H1 (cell line): ENCODE results near the gene SLC43A3. TPM values are rescaled to one million over a fixed set of nuclear protein-coding genes. Genes with fewer than 3 reads are reported as not detected.

Source experiments
- CTCF ChIA-PET: fragments of 300-600 bp; sonication (Branson Sonifier 250); formaldehyde crosslinking; loops from one replicate; lab custom pipeline; 2021; ENCODE audit not compliant: partially characterized antibody; lab: Charles Lee
- POLR2A ChIA-PET: fragments of 300-600 bp; sonication (Branson Sonifier 250); formaldehyde crosslinking; loops from one replicate; lab custom pipeline; 2021; ENCODE audit warnings: inconsistent platforms; ENCODE audit not compliant: partially characterized antibody; lab: Charles Lee
- DNase-seq, 2 experiments: peaks; one replicate each; pipeline versions ENCODE4 v3.0.0 to v3.0.0-alpha.2; 2010 to 2022; ENCODE audit warnings: low spot score in 2 of 2, low read depth in 1 of 2, mixed read lengths in 1 of 2
- FAIRE-seq: peaks from 2 replicates; lab custom pipeline; 2011; peaks lifted over from hg19 to GRCh38; lab: Jason Lieb, UNC
- H2AFZ ChIP-seq: 2 replicates; pipeline ENCODE4 v1.8.1; 2012; ENCODE audit warnings: low read length, inconsistent platforms
- H2AK5ac ChIP-seq: 2 replicates; pipeline ENCODE4 v1.6.1; 2013; ENCODE audit warnings: low read depth, low read length
- H2BK120ac ChIP-seq: replicated peaks from 2 replicates; pipeline ENCODE3; 2013; ENCODE audit warnings: low read depth, low read length, inconsistent platforms
- H2BK12ac ChIP-seq: 2 replicates; pipeline ENCODE4 v1.6.1; 2013; ENCODE audit warnings: low read depth, low read length
- H2BK15ac ChIP-seq: 2 replicates; pipeline ENCODE4 v1.6.1; 2013; ENCODE audit warnings: low read length
- H2BK20ac ChIP-seq: 2 replicates; pipeline ENCODE4 v1.6.1; 2013; ENCODE audit warnings: low read length
- H2BK5ac ChIP-seq: 2 replicates; pipeline ENCODE4 v1.6.1; 2013; ENCODE audit warnings: low read depth, low read length
- H3K14ac ChIP-seq: 2 replicates; pipeline ENCODE4 v1.6.1; 2013; ENCODE audit warnings: inconsistent platforms; ENCODE audit not compliant: insufficient read length
- H3K18ac ChIP-seq: 2 replicates; pipeline ENCODE4 v1.6.1; 2013; ENCODE audit warnings: low read length; ENCODE audit errors: extremely low read depth
- H3K23ac ChIP-seq: 2 replicates; pipeline ENCODE4 v1.6.1; 2013; ENCODE audit warnings: inconsistent platforms; ENCODE audit not compliant: insufficient read length
- H3K23me2 ChIP-seq: 2 replicates; pipeline ENCODE4 v1.6.1; 2013; ENCODE audit warnings: low read depth, low read length
- H3K27ac ChIP-seq: 2 replicates; pipeline ENCODE4 v1.6.1; 2011; ENCODE audit warnings: low read depth, low read length, inconsistent platforms
- H3K27me3 ChIP-seq, 4 experiments: replicated peaks in 1 of 4; 1 replicate in 1 of 4; 2 replicates in 3 of 4; pipeline versions ENCODE4 v1.6.1 to v1.8.1; 2011 to 2013; ENCODE audit warnings: low read length in 3 of 4, mild to moderate bottlenecking in 3 of 4, inconsistent platforms in 2 of 4, mixed read lengths in 2 of 4, moderate library complexity in 1 of 4; ENCODE audit not compliant: control insufficient read depth in 3 of 4, insufficient read depth in 3 of 4; ENCODE audit errors: extremely low read depth in 1 of 4
- H3K36me3 ChIP-seq, 4 experiments: 2 replicates each; pipeline versions ENCODE4 v1.6.1 to v1.8.1; 2011 to 2013; ENCODE audit warnings: mild to moderate bottlenecking in 4 of 4, low read length in 3 of 4, moderate library complexity in 2 of 4, control low read depth in 1 of 4, inconsistent platforms in 1 of 4; ENCODE audit not compliant: insufficient read depth in 4 of 4, control insufficient read depth in 2 of 4
- H3K4ac ChIP-seq: replicated peaks from 2 replicates; pipeline ENCODE3; 2013; ENCODE audit warnings: low read length, low read depth, mixed read lengths, inconsistent platforms; ENCODE audit not compliant: insufficient read length
- H3K4me1 ChIP-seq, 4 experiments: replicated peaks in 1 of 4; 1 replicate in 1 of 4; 2 replicates in 3 of 4; pipeline versions ENCODE4 v1.6.1 to v1.8.1; 2011 to 2013; ENCODE audit warnings: low read length in 3 of 4, inconsistent platforms in 2 of 4, mixed read lengths in 1 of 4; ENCODE audit not compliant: insufficient read depth in 4 of 4, control insufficient read depth in 3 of 4
- H3K4me2 ChIP-seq, 2 experiments: 2 replicates each; pipeline versions ENCODE4 v1.6.1 to v1.8.1; 2011 to 2013; ENCODE audit warnings: low read depth in 2 of 2, low read length in 2 of 2, control low read depth in 1 of 2, inconsistent platforms in 1 of 2, mild to moderate bottlenecking in 1 of 2; ENCODE audit not compliant: insufficient read depth in 1 of 2
- H3K4me3 ChIP-seq, 4 experiments: fragments of 200-600, 300-600 bp in 1 of 4; sonication (generic), shearing (Covaris generic), sonication (Bioruptor Twin) in 1 of 4; 2 replicates each; pipeline versions ENCODE4 v1.5.1 to v1.8.1; 2011 to 2016; ENCODE audit warnings: low read length in 4 of 4, low read depth in 3 of 4, control low read depth in 2 of 4, inconsistent platforms in 2 of 4, mild to moderate bottlenecking in 2 of 4, mixed read lengths in 1 of 4, moderate library complexity in 1 of 4; ENCODE audit not compliant: insufficient read depth in 2 of 4; ENCODE audit errors: extremely low read depth in 1 of 4
- H3K56ac ChIP-seq: replicated peaks from 2 replicates; pipeline ENCODE3; 2013; ENCODE audit warnings: low read depth, mild to moderate bottlenecking, mixed read lengths, low read length, inconsistent platforms; ENCODE audit not compliant: insufficient read length
- H3K79me1 ChIP-seq: 2 replicates; pipeline ENCODE4 v1.6.1; 2013; ENCODE audit warnings: low read depth, low read length, control low read depth
- H3K79me2 ChIP-seq, 2 experiments: 2 replicates each; pipeline versions ENCODE4 v1.6.1 to v1.8.1; 2012 to 2013; ENCODE audit warnings: low read length in 2 of 2, mild to moderate bottlenecking in 2 of 2, inconsistent platforms in 1 of 2; ENCODE audit not compliant: insufficient read depth in 2 of 2, control insufficient read depth in 1 of 2
- H3K9ac ChIP-seq, 4 experiments: replicated peaks in 1 of 4; 1 replicate in 1 of 4; 2 replicates in 3 of 4; pipeline versions ENCODE4 v1.6.1 to v1.8.1; 2011 to 2013; ENCODE audit warnings: low read depth in 3 of 4, low read length in 3 of 4, control low read depth in 2 of 4, mild to moderate bottlenecking in 2 of 4, moderate library complexity in 2 of 4, inconsistent platforms in 1 of 4; ENCODE audit errors: extremely low read depth in 1 of 4
- H3K9me3 ChIP-seq, 2 experiments: 2 replicates each; pipeline versions ENCODE4 v1.6.1 to v1.8.1; 2012 to 2013; ENCODE audit warnings: mild to moderate bottlenecking in 2 of 2, moderate library complexity in 2 of 2, control low read depth in 1 of 2, inconsistent platforms in 1 of 2, low read depth in 1 of 2, low read length in 1 of 2, mixed read lengths in 1 of 2; ENCODE audit not compliant: insufficient read depth in 2 of 2
- H4K20me1 ChIP-seq, 2 experiments: replicated peaks in 1 of 2; 2 replicates each; pipeline versions ENCODE3 to v1.8.1; 2011 to 2013; ENCODE audit warnings: inconsistent platforms in 2 of 2, low read length in 2 of 2, mild to moderate bottlenecking in 1 of 2; ENCODE audit not compliant: insufficient read depth in 2 of 2, control insufficient read depth in 1 of 2
- H4K5ac ChIP-seq: 2 replicates; pipeline ENCODE4 v1.6.1; 2013; ENCODE audit warnings: low read length, low read depth, mixed read lengths, inconsistent platforms; ENCODE audit not compliant: insufficient read length
- H4K8ac ChIP-seq: 2 replicates; pipeline ENCODE4 v1.8.0; 2013; ENCODE audit warnings: mild to moderate bottlenecking, moderate library complexity, low read length, inconsistent platforms; ENCODE audit not compliant: insufficient read depth; ENCODE audit errors: extremely low read depth
- H4K91ac ChIP-seq: replicated peaks from 2 replicates; pipeline ENCODE3; 2013; ENCODE audit warnings: low read length, mixed read lengths, inconsistent platforms; ENCODE audit not compliant: insufficient read length
- CHD1 ChIP-seq: IDR thresholded peaks from 2 replicates; pipeline ENCODE4 v1.6.1; 2012; ENCODE audit warnings: low read depth, low read length, improper control_type of control experiment
- GABPA ChIP-seq: IDR thresholded peaks from 2 replicates; pipeline ENCODE4 v1.6.1; 2011; ENCODE audit warnings: mild to moderate bottlenecking, low read length, moderate library complexity, borderline replicate concordance; ENCODE audit not compliant: insufficient read depth
- KDM1A ChIP-seq: fragments of 200-600, 300-600 bp; sonication (generic); IDR thresholded peaks from 2 replicates; pipeline ENCODE4 v1.7.1; 2016; ENCODE audit warnings: mild to moderate bottlenecking, low read length, borderline replicate concordance
- KDM4A ChIP-seq: IDR thresholded peaks from one replicate; pipeline ENCODE4 v1.7.1; 2012; ENCODE audit warnings: low read depth, mild to moderate bottlenecking, moderate library complexity, low read length, inconsistent platforms; ENCODE audit not compliant: severe bottlenecking
- POLR2AphosphoS5 ChIP-seq: IDR thresholded peaks from 2 replicates; pipeline ENCODE4 v1.6.1; 2011; ENCODE audit warnings: low read depth, low read length
- POU5F1 ChIP-seq: IDR thresholded peaks from 2 replicates; pipeline ENCODE4 v1.6.1; 2011; ENCODE audit warnings: low read depth, mild to moderate bottlenecking, low read length, moderate library complexity
- RNF2 ChIP-seq: fragments of 200-900, 300-1000 bp; sonication (generic); IDR thresholded peaks from 2 replicates; pipeline ENCODE4 v1.7.1; 2016; ENCODE audit warnings: borderline replicate concordance, low read depth, mild to moderate bottlenecking, antibody characterized with exemption, low read length; ENCODE audit not compliant: poor library complexity, severe bottlenecking; ENCODE audit errors: missing control alignments
- SP2 ChIP-seq: IDR thresholded peaks from 2 replicates; pipeline ENCODE4 v1.6.1; 2012; ENCODE audit warnings: mild to moderate bottlenecking, low read length, inconsistent platforms
- SRF ChIP-seq: IDR thresholded peaks from 2 replicates; pipeline ENCODE4 v1.6.1; 2011; ENCODE audit warnings: mild to moderate bottlenecking, low read depth, low read length, moderate library complexity
- TAF1 ChIP-seq: IDR thresholded peaks from 2 replicates; pipeline ENCODE4 v1.6.1; 2011; ENCODE audit warnings: mild to moderate bottlenecking, low read depth, low read length
- TBP ChIP-seq: IDR thresholded peaks from 2 replicates; pipeline ENCODE4 v1.6.1; 2011; ENCODE audit warnings: low read depth, low read length, improper control_type of control experiment
- WGBS, 2 experiments: shearing (Covaris generic) in 1 of 2; methylation state at CpG; one replicate each; pipeline versions ENCODE4 v1.1.6 to v1.1.7; 2013 to 2015; ENCODE audit warnings: low lambda C conversion rate in 2 of 2, mixed read lengths in 2 of 2, inconsistent platforms in 1 of 2, low coverage in 1 of 2, missing lambda C conversion rate in 1 of 2; ENCODE audit not compliant: insufficient replicate concordance in 2 of 2, insufficient coverage in 1 of 2, insufficient read length in 1 of 2; ENCODE audit errors: extremely low coverage in 1 of 2, missing lambda C conversion rate in 1 of 2; 5-methylcytosine and 5-hydroxymethylcytosine counted together
- polyA plus RNA-seq, 7 experiments: library from polyadenylated mRNA; depleted of rRNA in 3 of 7; stranded (reverse) in 5 of 7; unstranded in 2 of 7; fragments of >200 nt in 5 of 7; fragments of 200-250 nt in 2 of 7; gene quantifications; 1 replicate in 5 of 7; 2 replicates in 1 of 7; 4 replicates in 1 of 7; pipeline versions ENCODE4 v1.2.1 to v1.2.3, GENCODE V29; 2011 to 2013; ENCODE audit warnings: missing spikeins in 2 of 7, mixed read lengths in 2 of 7
- total RNA-seq: library from RNA; stranded (reverse); fragmentation: NEBNext Ultra II Directional; extraction: Animal tissue kit (Norgen Biotek cat#: 25700); gene quantifications from 2 replicates; pipeline ENCODE4 v1.2.1, GENCODE V29; 2021

Gene SLC43A3
- total and polyA plus RNA-seq, 2 of the 8 experiments (the other 6 are each of a cell fraction or from before 2014, with no cell fraction given) = 31.8 to 67.8 TPM

- H4K91ac ChIP-seq = no peak within 1 kb of the TSS
- H3K79me2 ChIP-seq = peaks cover 0 to 21% of the 10 kb centered on the region in 2 experiments; a peak in 2 of 4 replicates
- H3K9me3 ChIP-seq = no peaks in the 10 kb centered on the region
- H3K4ac ChIP-seq = no peak within 1 kb of the TSS
- H4K5ac ChIP-seq = no peak within 1 kb of the TSS
- H4K20me1 ChIP-seq = peaks cover 0 to 2% of the 10 kb centered on the region in 2 experiments
- DNase-seq = peak in 1 of 2 experiments; percentile 86
- H3K23ac ChIP-seq = no peak within 1 kb of the TSS
- no peak within 1 kb of the TSS for H3K56ac ChIP-seq
- H3K9ac ChIP-seq = peak within 1 kb of the TSS in 2 of 4 experiments; percentile 3 to 25; a peak in 4 of 7 replicates
- CTCF ChIA-PET = interaction anchor here (0.7 to 14.0 kb wide), 23 partner anchors 8 to 188 kb away, joined by 3 to 452 read pairs (median 5); partner anchors contain the start of genes SLC43A1, SLC43A3 and TIMM10
- H2AK5ac ChIP-seq = no peak within 1 kb of the TSS; the same call in 1 of the 2 replicates
- 0% methylated on average over 15 of the region's 66 CpGs; no CpG with 5 or more reads in 1 of the 2 experiments for WGBS, 2 experiments
- no peak within 1 kb of the TSS for H2BK120ac ChIP-seq
- no peak within 1 kb of the TSS for H3K14ac ChIP-seq
- H4K8ac ChIP-seq = no peak within 1 kb of the TSS
- H2AFZ ChIP-seq = no peak within 1 kb of the TSS
- peak within 1 kb of the TSS; percentile 80; the same call in 1 of the 2 replicates for H2BK12ac ChIP-seq
- H2BK5ac ChIP-seq = peak within 1 kb of the TSS; percentile 52; the same call in 1 of the 2 replicates
- peak within 1 kb of the TSS; percentile 62 to 97 (median 74) for H3K4me3 ChIP-seq
- peaks cover 5 to 50% (median 37%) of the 10 kb centered on the region in 4 experiments for H3K4me1 ChIP-seq
- H2BK15ac ChIP-seq = 0 out of 2 replicates have a peak within 1 kb of the TSS, but pooled peaks have one; percentile 40
- H3K36me3 ChIP-seq = no peaks in the 10 kb centered on the region
- H3K4me2 ChIP-seq = peak within 1 kb of the TSS; percentile 84 to 99
- POLR2A ChIA-PET = interaction anchor here (0.8 to 10.5 kb wide), 19 partner anchors 9 to 281 kb away, joined by 3 to 141 read pairs (median 4); partner anchors contain the start of genes SELENOH, SLC43A1, TIMM10 and TNKS1BP1
- H3K27ac ChIP-seq = no peak within 1 kb of the TSS
- peaks cover 8 to 36% (median 27%) of the 10 kb centered on the region in 4 experiments for H3K27me3 ChIP-seq
- peak within 1 kb of the TSS; percentile 48 for H3K18ac ChIP-seq
- 0 out of 2 replicates have a peak within 1 kb of the TSS, but pooled peaks have one; percentile 61 for H2BK20ac ChIP-seq
- no peak for FAIRE-seq
- peaks cover 3% of the 10 kb centered on the region; the same call in 1 of the 2 replicates for H3K79me1 ChIP-seq
- H3K23me2 ChIP-seq = peaks cover 24% of the 10 kb centered on the region
- no peak for TF ChIP-seq KDM1A
- TF ChIP-seq POU5F1 = no peak
- peak; percentile 55; the same call in 1 of the 2 replicates for TF ChIP-seq TAF1
- 0 out of 2 replicates have a peak, but pooled peaks have one; percentile 26 for TF ChIP-seq TBP
- peak; percentile 44; the same call in 1 of the 2 replicates for TF ChIP-seq POLR2AphosphoS5
- TF ChIP-seq GABPA = no peak
- no peak for TF ChIP-seq CHD1
- peak; percentile 34 for TF ChIP-seq RNF2
- TF ChIP-seq SP2 = no peak
- peak; percentile 25 for TF ChIP-seq KDM4A
- TF ChIP-seq SRF = no peak
These were observed 33.3 kb upstream of the SLC43A3 start, which contains the start of gene RTN4RL2 for GRCh38 chr11:57460022-57460757. RTN4RL2 (plus strand) TSS chr11:57460528; CDS start chr11:57460866, 338 bp downstream.
